Body of pancreas (tissue), 4 donors: ENCODE data around the gene EYS.

Experiments used
- POLR2A ChIP-seq, 3 donors: fragments of 450-650 bp; IDR thresholded peaks; one replicate each; pipeline ENCODE4 v1.6.1; 2016; ENCODE audit warnings: antibody characterized with exemption in 3 of 3, mild to moderate bottlenecking in 2 of 3
- TF ChIP-seq, protein P1 (sequence below), 7 experiments: fragments of 450-650 bp in 4 of 7; fragments of 200-600 bp in 3 of 7; sonication (generic) in 3 of 7; IDR thresholded peaks; one replicate each; pipeline ENCODE4 v1.5.1; 2016 to 2019; ENCODE audit warnings: antibody characterized with exemption in 7 of 7

DNA sequence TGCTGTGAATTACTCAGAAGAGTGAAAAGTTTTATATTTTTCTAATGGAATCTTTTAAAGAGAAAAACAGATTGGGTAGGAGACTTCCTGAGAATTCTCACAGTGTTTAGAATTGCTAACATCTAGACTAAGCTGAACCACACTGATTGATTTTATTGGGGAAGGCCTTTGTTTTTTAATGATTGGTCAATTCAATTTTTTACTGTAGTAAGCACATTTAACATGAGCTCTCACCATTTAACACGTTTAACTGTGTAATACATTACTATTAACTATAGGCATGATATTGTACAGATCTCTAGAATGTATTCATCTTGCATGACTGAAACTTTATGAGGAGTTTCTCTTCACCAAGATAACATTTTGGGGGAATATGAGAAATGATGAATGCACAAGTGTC is 1084.1 kb downstream of the EYS start:
- TF ChIP-seq, protein P1, sequence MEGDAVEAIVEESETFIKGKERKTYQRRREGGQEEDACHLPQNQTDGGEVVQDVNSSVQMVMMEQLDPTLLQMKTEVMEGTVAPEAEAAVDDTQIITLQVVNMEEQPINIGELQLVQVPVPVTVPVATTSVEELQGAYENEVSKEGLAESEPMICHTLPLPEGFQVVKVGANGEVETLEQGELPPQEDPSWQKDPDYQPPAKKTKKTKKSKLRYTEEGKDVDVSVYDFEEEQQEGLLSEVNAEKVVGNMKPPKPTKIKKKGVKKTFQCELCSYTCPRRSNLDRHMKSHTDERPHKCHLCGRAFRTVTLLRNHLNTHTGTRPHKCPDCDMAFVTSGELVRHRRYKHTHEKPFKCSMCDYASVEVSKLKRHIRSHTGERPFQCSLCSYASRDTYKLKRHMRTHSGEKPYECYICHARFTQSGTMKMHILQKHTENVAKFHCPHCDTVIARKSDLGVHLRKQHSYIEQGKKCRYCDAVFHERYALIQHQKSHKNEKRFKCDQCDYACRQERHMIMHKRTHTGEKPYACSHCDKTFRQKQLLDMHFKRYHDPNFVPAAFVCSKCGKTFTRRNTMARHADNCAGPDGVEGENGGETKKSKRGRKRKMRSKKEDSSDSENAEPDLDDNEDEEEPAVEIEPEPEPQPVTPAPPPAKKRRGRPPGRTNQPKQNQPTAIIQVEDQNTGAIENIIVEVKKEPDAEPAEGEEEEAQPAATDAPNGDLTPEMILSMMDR (IDR thresholded peaks at IDR 0.05) = no peak
- no peak for TF ChIP-seq POLR2A (IDR thresholded peaks at IDR 0.05)
